CD14-positive monocyte (primary cell): Measurements from ENCODE around the gene SLCO4C1. TPM values are rescaled to one million over a fixed set of nuclear protein-coding genes. Genes with fewer than 3 reads are reported as not detected.

Experiments used
- DNase-seq, 3 donors: peaks; one replicate each; pipeline ENCODE4 v3.0.0-alpha.2; 2011 to 2022
- H2AFZ ChIP-seq: 2 replicates; pipeline ENCODE4 v1.6.0; 2012; ENCODE audit warnings: mild to moderate bottlenecking, low read depth, low read length, inconsistent platforms; ENCODE audit not compliant: insufficient read depth, poor library complexity, severe bottlenecking
- H3K27ac ChIP-seq, 2 donors: 1 replicate in 1 of 2; 2 replicates in 1 of 2; pipeline ENCODE4 v1.5.1; 2012 to 2013; ENCODE audit warnings: low read length in 2 of 2, control low read depth in 1 of 2, inconsistent platforms in 1 of 2, low read depth in 1 of 2, mild to moderate bottlenecking in 1 of 2
- H3K27me3 ChIP-seq, 2 donors: one replicate each; pipeline versions ENCODE4 v1.6.0 to v1.6.1; 2011 to 2013; ENCODE audit warnings: low read length in 2 of 2; ENCODE audit not compliant: control insufficient read depth in 2 of 2, insufficient read depth in 2 of 2
- H3K36me3 ChIP-seq, 2 donors: replicated peaks in 1 of 2; 1 replicate in 1 of 2; 2 replicates in 1 of 2; pipeline versions ENCODE4 v1.5.1 to v1.6.1; 2012 to 2013; ENCODE audit warnings: low read length in 2 of 2, control low read depth in 1 of 2, inconsistent platforms in 1 of 2, mild to moderate bottlenecking in 1 of 2; ENCODE audit not compliant: insufficient read depth in 2 of 2, control insufficient read depth in 1 of 2
- H3K4me1 ChIP-seq, 2 donors: 1 replicate in 1 of 2; 2 replicates in 1 of 2; pipeline versions ENCODE4 v1.5.1 to v1.6.1; 2012 to 2013; ENCODE audit warnings: low read length in 2 of 2, control low read depth in 1 of 2, inconsistent platforms in 1 of 2, mild to moderate bottlenecking in 1 of 2, moderate library complexity in 1 of 2; ENCODE audit not compliant: insufficient read depth in 2 of 2, control insufficient read depth in 1 of 2
- H3K4me2 ChIP-seq: replicated peaks from 2 replicates; pipeline ENCODE3; 2012; ENCODE audit warnings: low read length, moderate library complexity, mild to moderate bottlenecking; ENCODE audit not compliant: poor library complexity, severe bottlenecking; ENCODE audit errors: extremely low read depth
- H3K4me3 ChIP-seq, 3 experiments: fragments of 200-600 bp in 1 of 3; sonication (generic) in 1 of 3; replicated peaks in 1 of 3; 1 replicate in 2 of 3; 2 replicates in 1 of 3; pipeline ENCODE4 v1.5.1; 2011 to 2013; ENCODE audit warnings: low read length in 3 of 3, mild to moderate bottlenecking in 3 of 3, control low read depth in 2 of 3, low read depth in 2 of 3, inconsistent platforms in 1 of 3, moderate library complexity in 1 of 3
- H3K79me2 ChIP-seq: 2 replicates; pipeline ENCODE4 v1.6.0; 2012; ENCODE audit warnings: mild to moderate bottlenecking, control low read depth, inconsistent platforms, low read length, moderate library complexity; ENCODE audit not compliant: insufficient read depth
- H3K9ac ChIP-seq: 2 replicates; pipeline ENCODE4 v1.6.0; 2017; ENCODE audit warnings: low read length, mild to moderate bottlenecking; ENCODE audit not compliant: insufficient read depth, poor library complexity, severe bottlenecking
- H3K9me3 ChIP-seq, 2 donors: replicated peaks in 1 of 2; 1 replicate in 1 of 2; 2 replicates in 1 of 2; pipeline versions ENCODE4 v1.5.1 to v1.6.1; 2012 to 2013; ENCODE audit warnings: low read length in 2 of 2, control low read depth in 1 of 2; ENCODE audit not compliant: control insufficient read depth in 1 of 2, insufficient read depth in 1 of 2
- H4K20me1 ChIP-seq: 2 replicates; pipeline ENCODE4 v1.6.0; 2012; ENCODE audit warnings: mild to moderate bottlenecking, low read length, control low read depth, moderate library complexity; ENCODE audit not compliant: insufficient read depth
- H3K27ac Mint-ChIP-seq, 7 donors: one replicate each; pipeline ENCODE4 v1.8.0; 2020; ENCODE audit warnings: mild to moderate bottlenecking in 7 of 7, mixed read lengths in 7 of 7, moderate library complexity in 6 of 7, inconsistent platforms in 2 of 7
- H3K27me3 Mint-ChIP-seq, 3 donors: one replicate each; pipeline ENCODE4 v1.8.0; 2021 to 2022; ENCODE audit warnings: low read depth in 3 of 3, mild to moderate bottlenecking in 3 of 3, mixed read lengths in 3 of 3, moderate library complexity in 3 of 3, inconsistent platforms in 1 of 3
- H3K36me3 Mint-ChIP-seq, 2 donors: one replicate each; pipeline ENCODE4 v1.8.0; 2020; ENCODE audit warnings: mixed read lengths in 2 of 2, inconsistent platforms in 1 of 2, mild to moderate bottlenecking in 1 of 2
- H3K4me1 Mint-ChIP-seq: one replicate; pipeline ENCODE4 v1.8.0; 2020; ENCODE audit warnings: mild to moderate bottlenecking, mixed read lengths
- H3K4me3 Mint-ChIP-seq, 2 donors: one replicate each; pipeline ENCODE4 v1.8.0; 2020; ENCODE audit warnings: mild to moderate bottlenecking in 2 of 2, mixed read lengths in 2 of 2, moderate library complexity in 1 of 2
- H3K9me3 Mint-ChIP-seq, 7 donors: one replicate each; pipeline ENCODE4 v1.8.0; 2020 to 2022; ENCODE audit warnings: mixed read lengths in 7 of 7, mild to moderate bottlenecking in 6 of 7, moderate library complexity in 6 of 7, inconsistent platforms in 2 of 7
- CTCF ChIP-seq: fragments of 200-600 bp; IDR thresholded peaks from one replicate; pipeline ENCODE4 v1.8.0; 2022; ENCODE audit warnings: antibody characterized with exemption, mild to moderate bottlenecking
- WGBS: methylation state at CpG from one replicate; pipeline ENCODE4 v1.1.5; 2013; ENCODE audit warnings: missing lambda C conversion rate; ENCODE audit not compliant: insufficient coverage; 5-methylcytosine and 5-hydroxymethylcytosine counted together
- intact Hi-C, 2 donors: fragments of 100-400 bp; cut with micrococcal nuclease; formaldehyde crosslinking; loops; one replicate each; pipeline versions ENCODE4 v1.15.0 to v1.15.1; 2023
- polyA plus RNA-seq, 3 donors: library from polyadenylated mRNA; depleted of rRNA in 1 of 3; unstranded in 2 of 3; stranded (reverse) in 1 of 3; fragments of 300-500 nt in 2 of 3; fragments of >200 nt in 1 of 3; fragmentation: Illumina TruSeq in 2 of 3; gene quantifications; 1 replicate in 2 of 3; 2 replicates in 1 of 3; pipeline ENCODE4 v1.2.3, GENCODE V29; 2012 to 2021

SLCO4C1 gene
- polyA plus RNA-seq, 3 donors = 1.8 to 3.9 (median 2.4) TPM

GRCh38 chr5:102314328-102314727 lies 18.2 kb upstream of the SLCO4C1 start:
- no peak overlapping the region for H3K4me3 Mint-ChIP-seq
- no peak for DNase-seq
- peaks cover 0 to 8% (median 3%) of the 10 kb centered on the region in 7 donors for H3K9me3 Mint-ChIP-seq
- Histone ChIP-seq H4K20me1 (no peaks in the 10 kb centered on the region), H2AFZ (no peak overlapping the region), H3K4me3 (no peak overlapping the region), H3K4me2 (no peak overlapping the region), H3K9ac (no peak overlapping the region), H3K9me3 (no peaks in the 10 kb centered on the region), H3K27ac (no peak overlapping the region), H3K36me3 (no peaks in the 10 kb centered on the region), H3K79me2 (no peaks in the 10 kb centered on the region), H3K27me3 (no peaks in the 10 kb centered on the region), H3K4me1 (peaks cover 18 to 25% of the 10 kb centered on the region in 2 donors)
- no peak for TF ChIP-seq CTCF
- H3K27me3 Mint-ChIP-seq = no peaks in the 10 kb centered on the region
- no peak overlapping the region for H3K27ac Mint-ChIP-seq
- H3K36me3 Mint-ChIP-seq = peaks cover 0 to 3% of the 10 kb centered on the region in 2 donors
- intact Hi-C loops = no loop called here
- no CpG with 5 or more reads among the region's 1 CpG for WGBS
- H3K4me1 Mint-ChIP-seq = peaks cover 22% of the 10 kb centered on the region

- Mint-ChIP-seq H3K27me3 (no peaks in the 10 kb centered on the region), H3K4me3 (no peak overlapping the region), H3K36me3 (peaks cover 0 to 3% of the 10 kb centered on the region in 2 donors), H3K9me3 (peaks cover 0 to 8% (median 3%) of the 10 kb centered on the region in 7 donors), H3K27ac (no peak overlapping the region), H3K4me1 (peaks cover 18% of the 10 kb centered on the region)
- H3K9me3 ChIP-seq = no peaks in the 10 kb centered on the region
- WGBS = 60% methylated on average over 2 of the region's 2 CpGs
- H2AFZ ChIP-seq = no peak overlapping the region
- H4K20me1 ChIP-seq = no peaks in the 10 kb centered on the region
- H3K27me3 ChIP-seq = no peaks in the 10 kb centered on the region
- H3K79me2 ChIP-seq = no peaks in the 10 kb centered on the region
- no peak for DNase-seq
- no peak overlapping the region for H3K4me2 ChIP-seq
- TF ChIP-seq CTCF = no peak
- H3K4me1 ChIP-seq = peaks cover 14 to 21% of the 10 kb centered on the region in 2 donors
- no peak overlapping the region for H3K27ac ChIP-seq
- H3K36me3 ChIP-seq = no peaks in the 10 kb centered on the region
- H3K4me3 ChIP-seq = no peak overlapping the region
- intact Hi-C loops = no loop called here
- H3K9ac ChIP-seq = no peak overlapping the region
Observed at GRCh38 chr5:102313912-102314311, 17.8 kb upstream of the SLCO4C1 start.
